Anterior cingulate cortex (tissue), 58 donors: ENCODE measurements around the gene TMEM203.

Experiments
- DNase-seq, 58 donors: peaks; one replicate each; lab custom pipeline; 2025; lab: John Stamatoyannopoulos, UW

TMEM203 gene

DNA sequence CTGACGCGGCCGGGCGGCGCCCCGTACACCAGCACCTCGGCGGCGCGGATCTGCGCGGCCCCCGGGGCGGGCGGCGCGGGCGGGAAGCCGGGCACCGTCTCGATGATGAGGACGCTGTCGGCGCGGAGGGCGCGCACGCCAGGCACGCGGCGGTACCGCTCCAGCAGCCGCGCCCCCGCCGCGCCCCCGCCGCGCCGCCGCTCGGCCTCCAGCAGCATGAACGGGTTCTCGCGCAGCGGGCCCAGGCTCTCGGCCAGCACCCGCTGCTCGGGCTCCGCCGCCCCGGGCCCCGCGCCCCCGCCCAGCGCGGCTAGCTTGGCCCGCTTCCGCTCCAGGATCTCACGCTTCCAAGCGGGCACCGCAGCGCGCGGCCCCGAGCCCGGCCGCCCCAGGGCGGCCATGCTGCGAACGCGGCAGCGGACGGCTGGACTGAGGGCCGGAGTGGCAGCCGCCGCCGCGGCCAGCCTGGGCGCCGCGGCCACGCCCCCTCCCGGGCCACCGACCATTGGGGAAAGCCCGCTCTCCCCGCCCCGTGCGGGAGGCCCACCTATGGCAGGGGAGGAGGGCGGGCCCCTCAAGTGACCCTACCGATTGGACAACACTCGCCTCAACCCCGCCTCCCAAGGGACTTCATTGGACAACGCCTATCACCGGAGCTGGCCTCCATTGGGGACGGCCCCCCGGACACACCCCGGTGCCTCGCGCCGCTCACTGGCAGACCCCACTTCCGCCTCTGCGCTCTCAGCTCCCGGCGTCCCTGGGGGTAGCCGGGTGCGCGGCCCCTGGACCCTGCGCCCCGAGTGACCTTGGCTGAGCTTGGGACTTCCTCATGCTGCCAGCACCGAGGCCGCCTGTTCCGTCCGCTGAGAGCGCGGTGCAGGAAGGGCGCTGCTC is 4.9 kb downstream of the TMEM203 start, which contains the start of gene TPRN:
Gene TPRN, minus strand, starts transcription at position 431 of the 894 bp plus-strand sequence. Its CDS starts 30 bp downstream, at position 401.
- DNase-seq, result peak; percentile 70 to 99 (median 98)

DNA sequence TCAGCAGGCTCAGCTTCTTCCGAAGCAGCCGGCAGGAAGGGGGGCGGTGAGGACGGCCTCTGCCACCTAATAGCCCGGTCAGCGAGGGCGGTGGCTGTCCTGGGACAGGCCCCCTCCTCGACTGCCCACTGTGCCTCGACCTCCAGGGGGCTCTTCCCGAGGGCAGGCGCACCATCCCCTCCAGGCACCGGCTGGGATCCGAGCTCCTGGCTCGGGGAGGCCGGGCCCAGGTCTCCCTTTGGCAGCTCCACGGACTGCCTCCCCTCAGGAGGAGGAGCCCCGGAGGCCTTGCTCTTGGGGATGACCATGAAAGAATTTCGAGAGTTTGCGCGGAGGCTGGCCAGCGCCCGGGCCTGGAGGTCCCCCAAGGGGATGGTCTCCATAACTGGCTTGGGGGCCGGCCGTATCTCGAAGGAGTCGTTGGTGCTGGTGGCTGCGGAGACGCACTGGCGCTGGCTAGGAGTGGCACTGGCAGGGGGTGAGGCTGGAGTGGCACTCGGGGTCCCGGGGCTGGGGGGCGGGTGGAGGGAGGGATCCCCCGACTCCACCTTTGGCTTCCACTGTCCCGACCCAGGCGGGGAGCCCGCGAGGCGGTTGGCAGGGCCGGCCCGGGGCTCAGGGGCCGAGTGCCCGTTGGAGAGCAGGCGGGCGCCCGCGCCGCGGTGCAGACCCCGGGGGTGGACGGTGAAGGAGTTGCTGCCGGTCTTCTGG is 5.9 kb downstream of the TMEM203 start:
- no peak for DNase-seq

- no peak for DNase-seq
These were observed 6.6 kb downstream of the TMEM203 start for GRCh38 chr9:137198902-137199283.

DNA sequence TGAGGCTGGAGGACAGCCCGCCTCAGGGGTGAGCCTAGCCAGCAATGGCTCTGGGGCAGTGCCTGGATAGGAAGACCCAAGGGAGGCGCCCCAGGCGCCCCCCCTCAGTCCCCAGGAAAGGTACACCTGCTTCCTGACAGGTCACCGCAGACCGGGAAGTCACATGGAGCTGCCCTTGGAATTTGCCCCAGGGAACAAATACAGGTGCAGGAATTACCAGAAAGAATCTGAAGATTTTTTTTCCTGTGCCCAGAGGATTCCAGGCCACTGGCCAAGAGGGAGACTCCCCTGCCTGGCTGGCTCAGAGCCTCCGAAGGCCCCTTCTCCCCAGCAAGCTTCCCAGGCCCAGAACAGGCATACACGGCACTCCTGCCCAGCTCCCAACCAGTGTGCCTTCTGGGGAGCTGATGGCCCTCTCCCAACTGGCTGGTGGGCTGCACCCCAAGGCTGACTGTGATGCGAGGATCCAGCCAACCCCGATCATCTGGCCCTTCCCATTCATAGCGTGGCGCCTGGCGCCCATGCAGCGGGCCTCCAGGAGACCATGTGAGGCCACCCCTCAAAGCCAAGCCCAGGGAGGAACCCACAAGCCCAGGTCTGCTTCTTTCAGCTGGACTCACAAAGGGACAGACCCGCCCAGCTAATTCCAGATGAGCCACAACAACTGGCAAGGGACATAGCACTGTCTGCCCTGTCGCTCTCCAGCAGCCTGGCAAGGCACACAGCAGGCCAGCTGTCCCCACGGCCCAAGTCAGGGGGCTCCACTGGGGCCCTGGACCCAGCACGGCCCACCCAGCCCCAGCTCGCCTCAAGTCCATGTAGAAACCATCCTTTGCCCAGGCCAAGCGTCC is 7.2 kb downstream of the TMEM203 start:
- DNase-seq, result peak in 4 of 58 donors; percentile 7 to 57 (median 38)

DNA sequence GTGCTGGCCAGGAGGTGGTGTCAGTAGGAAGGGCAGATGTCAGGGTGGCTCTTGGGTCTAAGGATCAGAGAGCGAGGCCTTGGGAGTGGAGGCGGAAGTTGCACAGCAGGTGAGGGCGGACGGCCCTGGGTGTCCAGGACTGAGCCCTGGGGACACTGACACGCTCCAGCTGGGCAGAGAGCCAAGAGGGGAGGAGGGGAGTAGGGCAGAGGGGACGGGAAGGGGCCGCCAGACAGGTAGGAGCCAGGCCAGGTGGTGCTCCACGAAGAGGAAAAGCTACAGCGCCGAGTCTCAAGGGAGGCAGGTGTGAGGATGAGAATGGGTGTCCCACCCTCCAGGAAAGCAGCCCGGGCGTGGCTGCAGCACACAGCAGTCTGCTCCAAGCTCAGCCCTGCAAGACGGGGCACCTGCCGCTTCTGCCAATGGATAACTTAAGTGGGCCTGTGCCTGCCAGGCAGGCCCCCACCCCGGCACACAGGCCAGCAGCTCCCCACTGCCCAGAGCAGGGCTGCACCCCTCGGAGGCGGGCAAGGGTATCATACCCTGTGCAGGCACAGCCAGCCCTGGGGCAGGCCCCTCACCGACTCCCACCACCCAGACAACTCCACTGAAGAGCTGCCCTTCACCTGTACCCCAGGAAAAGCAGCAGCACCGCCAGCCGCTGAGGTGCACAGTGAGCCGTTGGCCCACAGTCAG is 9.8 kb downstream of the TMEM203 start:
- DNase-seq, result peak in 1 of 58 donors; percentile 24

DNA sequence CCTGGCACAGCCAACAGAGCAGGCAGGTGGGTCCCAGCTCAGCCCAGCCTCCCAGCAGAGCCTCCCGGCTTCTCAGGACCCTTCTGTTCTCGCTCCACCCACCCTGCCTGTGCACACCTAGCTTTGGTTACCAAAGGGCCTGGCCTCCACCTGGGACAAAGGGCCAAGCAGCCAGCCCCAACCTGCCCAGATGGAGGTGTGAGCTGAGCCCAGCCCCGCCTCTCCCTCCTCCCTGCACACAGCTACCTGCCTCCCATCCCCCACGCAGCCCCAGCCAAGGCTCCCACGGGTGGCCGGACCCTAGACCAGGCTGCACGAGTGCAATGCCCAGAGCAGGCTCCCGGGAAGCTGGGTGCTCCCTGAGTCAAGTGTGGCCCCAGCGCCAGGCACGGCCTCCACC is 10.5 kb downstream of the TMEM203 start:
- DNase-seq, result peak in 2 of 58 donors; percentile 49 to 58

- peak in 55 of 58 donors; percentile 22 to 97 (median 82) for DNase-seq
These were observed 11.1 kb downstream of the TMEM203 start for GRCh38 chr9:137194388-137194787.

DNA sequence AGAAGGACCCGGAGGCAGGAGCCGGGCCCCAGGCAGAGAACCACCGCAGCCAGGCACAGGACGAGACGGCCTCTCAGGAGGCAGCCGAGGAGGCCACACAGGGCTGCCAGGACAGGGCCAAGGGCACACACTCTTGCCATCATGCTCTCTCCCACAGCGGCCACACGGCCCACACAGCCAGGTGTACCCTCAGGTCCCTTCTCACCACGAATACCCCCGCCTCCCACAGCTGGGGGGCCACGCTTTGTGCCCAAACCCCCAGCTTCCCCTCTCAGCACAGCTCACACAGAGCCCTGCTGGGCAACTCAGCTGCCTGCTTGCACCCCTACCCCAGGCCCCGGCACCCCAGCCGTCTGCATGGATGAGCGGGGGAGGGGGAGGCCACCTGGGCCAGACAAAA is 11.7 kb downstream of the TMEM203 start:
- DNase-seq, result no peak

GRCh38 chr9:137192859-137193258 is 12.6 kb downstream of the TMEM203 start:
- DNase-seq, result no peak

DNA sequence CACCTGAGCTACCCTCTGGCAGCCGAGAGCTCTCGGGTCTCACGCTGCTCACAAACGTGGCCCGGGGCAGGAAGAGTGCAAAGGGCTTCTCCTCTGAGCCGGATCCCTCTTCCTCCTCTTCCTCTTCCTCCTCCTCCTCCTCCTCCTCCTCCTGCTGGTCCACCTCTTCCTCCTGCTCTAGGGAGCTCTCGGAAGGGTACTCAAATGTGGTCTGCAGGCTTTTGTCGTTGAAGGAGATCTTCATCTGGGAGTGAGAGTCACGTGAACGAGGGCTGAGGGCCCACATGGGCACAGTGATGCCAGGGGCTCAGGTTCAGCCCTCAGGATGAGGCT is 13.0 kb downstream of the TMEM203 start:
- DNase-seq, result no peak

GRCh38 chr9:137191691-137192447 is 13.6 kb downstream of the TMEM203 start:
- DNase-seq, result peak in 48 of 58 donors; percentile 8 to 87 (median 58)

GRCh38 chr9:137191245-137191644 is 14.2 kb downstream of the TMEM203 start:
- no peak for DNase-seq

DNA sequence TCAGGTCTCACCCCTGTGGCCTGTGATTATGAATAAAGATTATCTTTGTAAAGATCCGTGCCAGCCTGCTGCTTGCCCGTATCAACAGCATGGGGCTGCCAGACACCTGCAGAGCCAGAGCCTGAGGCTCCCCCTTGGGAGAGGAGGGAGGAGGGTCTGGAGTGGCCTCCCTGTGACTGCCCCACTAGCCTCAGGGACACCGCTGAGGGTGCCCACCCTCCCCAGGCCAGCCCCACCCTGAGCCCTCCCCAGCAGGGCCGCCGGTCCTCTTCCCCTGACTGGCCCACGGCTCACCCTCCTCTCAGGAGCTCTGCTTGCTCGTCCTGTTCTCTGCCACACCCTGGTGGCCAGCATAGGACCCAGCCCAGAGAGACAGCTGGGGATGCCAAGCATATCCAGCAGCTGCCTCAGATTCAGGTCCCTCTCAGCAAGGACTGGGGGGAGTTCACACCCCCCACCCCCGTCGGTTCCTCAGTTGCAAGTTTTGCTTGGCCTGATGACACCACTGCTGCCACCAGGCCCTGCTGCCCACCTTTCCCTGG is 15.1 kb downstream of the TMEM203 start:
- DNase-seq, result no peak

DNA sequence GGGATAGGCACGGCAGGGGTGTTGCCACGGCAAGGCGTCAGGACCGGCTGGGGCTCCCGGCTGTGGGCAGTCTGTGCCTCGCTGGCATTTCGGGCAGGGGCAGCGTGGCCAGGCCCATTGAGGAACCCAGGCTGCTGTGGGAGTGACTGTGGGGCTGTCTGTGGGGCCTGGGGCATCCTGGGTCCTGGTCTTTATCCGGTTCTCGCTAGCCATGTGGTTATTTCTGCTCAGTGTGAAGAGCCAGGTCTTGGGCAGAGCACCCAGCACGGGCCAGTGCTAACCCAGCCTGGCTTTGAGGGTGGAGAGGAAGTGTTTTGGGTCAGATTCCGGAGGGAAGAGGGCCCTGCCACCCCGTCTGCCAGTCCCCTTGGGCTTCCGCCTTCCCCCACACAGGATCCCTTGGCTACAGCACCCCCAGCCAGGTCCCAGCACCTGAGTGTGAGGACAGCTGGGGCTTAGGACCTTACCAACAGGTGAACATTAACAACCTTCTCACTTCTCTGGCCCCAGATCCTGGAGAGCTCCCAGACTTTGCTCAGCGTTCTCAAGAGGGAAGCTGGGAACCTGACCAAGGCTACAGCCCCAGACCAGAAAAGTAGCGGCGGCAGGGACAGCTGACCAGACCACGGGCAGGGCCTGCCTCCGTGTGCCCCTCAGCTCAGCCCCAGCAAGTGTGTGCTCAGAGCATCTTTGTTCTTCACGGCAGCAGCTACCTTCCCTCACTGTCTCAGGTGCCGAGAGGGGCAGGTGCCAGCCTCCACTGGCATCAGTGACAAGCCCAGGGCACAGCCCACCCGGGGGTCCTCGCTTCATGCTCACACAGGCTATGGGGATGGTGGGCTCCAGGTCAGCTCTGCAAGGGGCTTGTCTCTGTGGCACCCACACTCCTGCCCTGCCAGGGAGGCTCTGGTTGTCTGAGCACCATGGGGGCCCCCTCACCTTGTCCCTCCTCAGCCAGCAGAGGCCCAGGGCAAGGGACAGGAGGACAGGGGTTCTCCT is 15.9 kb downstream of the TMEM203 start:
- no peak for DNase-seq

DNA sequence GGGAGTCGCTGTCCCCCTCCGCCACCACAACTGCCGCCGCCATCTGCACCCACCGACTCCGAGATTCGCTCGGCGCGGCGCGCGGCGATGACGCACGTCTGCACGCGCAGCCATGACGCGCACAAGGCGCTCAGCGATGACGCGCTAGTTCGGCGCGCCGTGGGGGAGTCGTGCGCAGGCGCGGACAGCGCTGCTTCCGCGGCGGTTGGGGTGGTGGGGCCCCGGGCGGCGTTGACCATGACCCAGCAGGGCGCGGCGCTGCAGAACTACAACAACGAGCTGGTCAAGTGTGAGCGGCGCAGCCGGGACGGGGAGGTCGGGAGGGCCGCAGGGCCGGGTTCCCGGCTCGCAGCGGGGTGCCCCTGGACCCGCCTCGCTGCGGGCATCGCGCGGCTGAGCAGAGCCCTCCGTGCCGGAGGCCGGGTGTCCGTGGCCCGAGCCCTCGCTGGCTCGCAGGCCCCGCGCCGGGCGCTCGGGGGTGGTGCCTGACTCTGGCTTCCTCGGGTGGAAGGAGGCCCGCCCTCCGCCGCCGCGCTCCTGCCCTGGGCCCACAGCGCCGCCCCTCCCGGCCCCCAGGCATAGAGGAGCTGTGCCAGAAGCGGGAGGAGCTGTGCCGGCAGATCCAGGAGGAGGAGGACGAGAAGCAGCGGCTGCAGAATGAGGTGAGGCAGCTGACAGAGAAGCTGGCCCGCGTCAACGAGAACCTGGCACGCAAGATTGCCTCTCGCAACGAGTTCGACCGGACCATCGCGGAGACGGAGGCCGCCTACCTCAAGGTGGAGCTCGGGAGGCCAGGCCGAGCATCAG is 16.8 kb downstream of the TMEM203 start, which contains the start of the genes ANAPC2 and SSNA1:
Gene ANAPC2, minus strand, starts transcription at position 71 of the 807 bp plus-strand sequence. Its CDS starts 28 bp downstream, at position 43.
Gene SSNA1, plus strand, starts transcription at position 187 of the 807 bp plus-strand sequence. Its CDS starts 51 bp downstream, at position 238.
- peak; percentile 30 to 95 (median 90) for DNase-seq

DNA sequence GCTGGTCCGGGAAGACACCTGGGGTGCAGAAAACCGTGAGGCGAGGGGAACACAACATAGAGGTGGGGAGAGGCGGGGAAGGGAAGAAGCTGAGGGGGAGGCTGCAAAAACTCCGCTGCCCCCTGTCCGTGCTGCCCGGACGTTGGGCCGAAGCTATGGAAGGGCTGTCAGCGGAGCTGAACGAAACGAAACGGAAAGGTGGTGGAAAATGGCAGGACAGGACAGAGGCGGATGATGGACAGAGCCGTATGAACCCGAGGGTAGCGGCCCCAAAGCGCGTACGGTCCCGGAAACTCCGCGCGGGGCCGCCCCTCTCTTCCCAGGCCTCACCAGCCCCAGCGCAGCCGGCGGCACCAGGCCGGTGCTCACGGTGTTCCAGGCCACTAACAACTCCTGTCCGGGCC is 17.4 kb downstream of the TMEM203 start:
- DNase-seq, result no peak

DNA sequence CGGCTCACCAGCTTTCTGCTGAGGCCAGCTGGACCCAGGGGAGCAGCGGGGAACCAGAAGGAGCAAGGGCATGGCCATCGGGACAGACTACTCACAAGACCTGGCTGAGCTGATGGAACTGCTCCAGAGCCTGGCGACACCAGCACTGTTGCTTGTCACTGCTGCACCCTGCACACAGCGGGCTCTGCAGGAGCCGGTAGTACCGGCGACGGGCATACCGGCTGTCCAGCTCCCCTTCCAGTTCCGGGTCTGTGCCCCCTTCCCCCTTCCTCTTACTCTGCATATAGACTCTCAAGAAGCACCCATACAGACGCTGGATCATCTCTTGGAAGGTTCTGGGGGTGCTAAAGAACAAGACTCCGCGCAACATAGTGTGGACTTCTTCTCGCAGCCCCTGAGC is 18.1 kb downstream of the TMEM203 start:
- no peak for DNase-seq
